Endothelial cell (in vitro differentiated cells): ENCODE results near the gene PSG6. TPM values are rescaled to one million over a fixed set of nuclear protein-coding genes. Genes with fewer than 3 reads are reported as not detected.
"Not testable (repeated sequence)": the region's sequence is repeated elsewhere in the genome, so short reads cannot be mapped to it uniquely, and the experiment has no call there.

ENCODE experiments used
- DNase-seq: peaks from one replicate; pipeline ENCODE4 v3.0.0; 2021; ENCODE audit warnings: low spot score
- H3K27ac Mint-ChIP-seq: one replicate; pipeline ENCODE4 v1.8.0; 2021; ENCODE audit warnings: mixed read lengths, inconsistent platforms; ENCODE audit not compliant: unreplicated experiment
- H3K27me3 Mint-ChIP-seq: one replicate; pipeline ENCODE4 v1.8.0; 2021; ENCODE audit warnings: mild to moderate bottlenecking, moderate library complexity, mixed read lengths, inconsistent platforms; ENCODE audit not compliant: unreplicated experiment
- H3K36me3 Mint-ChIP-seq: one replicate; pipeline ENCODE4 v1.8.0; 2021; ENCODE audit warnings: mild to moderate bottlenecking, low read depth, mixed read lengths, inconsistent platforms; ENCODE audit not compliant: unreplicated experiment
- H3K4me1 Mint-ChIP-seq: one replicate; pipeline ENCODE4 v1.8.0; 2021; ENCODE audit warnings: mild to moderate bottlenecking, mixed read lengths, inconsistent platforms; ENCODE audit not compliant: unreplicated experiment
- H3K4me3 Mint-ChIP-seq: one replicate; pipeline ENCODE4 v1.8.0; 2021; ENCODE audit warnings: mild to moderate bottlenecking, mixed read lengths, inconsistent platforms; ENCODE audit not compliant: unreplicated experiment
- H3K9me3 Mint-ChIP-seq: one replicate; pipeline ENCODE4 v1.8.0; 2021; ENCODE audit warnings: mixed read lengths, inconsistent platforms; ENCODE audit not compliant: unreplicated experiment
- CTCF ChIP-seq: fragments of 200-600 bp; sonication (generic); IDR thresholded peaks from one replicate; pipeline ENCODE4 v1.5.0; 2021; ENCODE audit warnings: antibody characterized with exemption; ENCODE audit not compliant: unreplicated experiment
- total RNA-seq: library from RNA; stranded (reverse); fragmentation: NEBNext Ultra II Directional; extraction: Animal tissue kit (Norgen Biotek cat#: 25700); gene quantifications from one replicate; pipeline ENCODE4 v1.2.1, GENCODE V29; 2021; ENCODE audit not compliant: unreplicated experiment

The PSG6 gene
- total RNA-seq, 1 donor from 2014 or later: not detected

GRCh38 chr19:42932485-42933101 lies 14.9 kb upstream of the PSG6 start:
- H3K36me3 Mint-ChIP-seq, DNase-seq, H3K9me3 Mint-ChIP-seq, H3K27ac Mint-ChIP-seq, H3K4me3 Mint-ChIP-seq, H3K4me1 Mint-ChIP-seq, H3K27me3 Mint-ChIP-seq: not testable (repeated sequence)

- H3K27me3 Mint-ChIP-seq, H3K36me3 Mint-ChIP-seq, H3K9me3 Mint-ChIP-seq, H3K4me1 Mint-ChIP-seq, H3K27ac Mint-ChIP-seq, H3K4me3 Mint-ChIP-seq: not testable (repeated sequence)
- peak; percentile 60 for TF ChIP-seq CTCF
- peak; percentile 72 for DNase-seq
Observed at GRCh38 chr19:42930214-42930613, 12.5 kb upstream of the PSG6 start.

DNA sequence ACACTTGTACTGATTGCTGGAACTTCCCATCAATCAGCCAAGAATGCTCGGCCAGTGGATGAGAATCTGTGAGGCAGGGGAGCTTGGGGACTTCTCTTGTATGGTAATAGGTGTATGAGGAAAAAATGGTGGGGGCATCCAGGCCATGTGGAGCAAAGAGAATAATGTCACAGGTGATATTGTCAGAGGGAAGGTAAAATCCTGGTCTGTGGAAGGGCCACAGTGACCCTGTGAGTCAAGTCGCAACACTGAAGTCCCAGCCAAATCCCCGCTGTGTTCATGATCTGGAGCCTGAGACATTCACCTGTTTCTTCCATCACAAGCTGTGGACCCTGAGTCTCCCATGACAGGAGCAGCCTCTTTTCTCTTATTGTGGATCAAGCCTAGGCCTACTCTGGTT lies 11.2 kb upstream of the PSG6 start:
- Mint-ChIP-seq H3K36me3 (no peaks in the 10 kb centered on the region), H3K27ac (no peak overlapping the region), H3K4me1 (no peaks in the 10 kb centered on the region), H3K4me3 (no peak overlapping the region), H3K9me3 (no peaks in the 10 kb centered on the region), H3K27me3 (peaks cover 2% of the 10 kb centered on the region)
- TF ChIP-seq CTCF: no peak
- no peak for DNase-seq

DNA sequence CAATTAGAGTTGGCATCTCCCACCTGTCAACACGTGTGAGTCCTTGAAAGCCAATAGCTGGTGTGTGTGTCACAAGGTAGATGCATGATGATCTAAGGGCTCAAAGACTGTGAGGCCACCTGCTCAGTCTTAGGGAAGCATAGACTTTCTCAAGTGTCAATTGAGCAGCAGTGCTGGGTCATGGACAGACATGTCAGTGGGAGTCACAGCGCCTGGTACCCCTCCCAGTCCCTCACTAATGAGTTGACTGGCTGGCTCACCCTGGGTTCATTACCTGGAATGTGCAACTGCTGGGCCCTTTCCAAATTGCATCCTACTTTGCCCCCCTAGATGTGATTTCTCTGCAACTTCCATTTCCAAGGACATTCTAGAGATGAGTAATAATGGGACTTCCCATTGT lies 9.1 kb upstream of the PSG6 start:
- H3K36me3 Mint-ChIP-seq: no peaks in the 10 kb centered on the region
- no peak for DNase-seq
- no peaks in the 10 kb centered on the region for H3K4me1 Mint-ChIP-seq
- no peak overlapping the region for H3K4me3 Mint-ChIP-seq
- no peaks in the 10 kb centered on the region for H3K9me3 Mint-ChIP-seq
- H3K27ac Mint-ChIP-seq: no peak overlapping the region
- no peaks in the 10 kb centered on the region for H3K27me3 Mint-ChIP-seq
- no peak for TF ChIP-seq CTCF

DNA sequence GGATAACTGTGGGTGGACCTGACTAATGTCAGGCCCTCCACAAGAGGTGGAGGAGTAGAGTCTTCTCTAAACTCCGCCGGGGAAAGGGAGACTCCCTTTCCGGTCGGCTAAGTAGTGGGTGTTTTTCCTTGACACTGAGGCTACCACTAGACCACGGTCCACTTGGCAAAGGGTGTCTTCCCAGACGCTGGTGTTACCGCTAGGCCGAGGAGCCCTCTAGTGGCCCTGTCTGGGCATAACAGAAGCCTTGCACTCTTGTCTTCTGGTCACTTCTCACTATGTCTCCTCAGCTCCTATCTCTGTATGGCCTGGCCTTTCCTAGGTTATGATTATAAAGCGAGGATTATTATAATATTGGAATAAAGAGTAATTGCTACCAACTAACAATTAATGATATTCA lies 5.4 kb upstream of the PSG6 start:
- not testable (repeated sequence) for H3K36me3 Mint-ChIP-seq, H3K27me3 Mint-ChIP-seq, H3K4me1 Mint-ChIP-seq, H3K4me3 Mint-ChIP-seq, H3K27ac Mint-ChIP-seq, H3K9me3 Mint-ChIP-seq
- peak; percentile 51 for DNase-seq

GRCh38 chr19:42920971-42921370 lies 3.3 kb upstream of the PSG6 start:
- H3K4me3 Mint-ChIP-seq, H3K4me1 Mint-ChIP-seq, H3K27ac Mint-ChIP-seq, H3K36me3 Mint-ChIP-seq, DNase-seq, H3K9me3 Mint-ChIP-seq, H3K27me3 Mint-ChIP-seq: not testable (repeated sequence)
